Measurements from ENCODE around the gene JAG1. TPM values are rescaled to one million over a fixed set of nuclear protein-coding genes. Genes with fewer than 3 reads are reported as not detected.

Gene JAG1
- total RNA-seq, 1 experiment from 2014 or later: 88.0 TPM

DNA sequence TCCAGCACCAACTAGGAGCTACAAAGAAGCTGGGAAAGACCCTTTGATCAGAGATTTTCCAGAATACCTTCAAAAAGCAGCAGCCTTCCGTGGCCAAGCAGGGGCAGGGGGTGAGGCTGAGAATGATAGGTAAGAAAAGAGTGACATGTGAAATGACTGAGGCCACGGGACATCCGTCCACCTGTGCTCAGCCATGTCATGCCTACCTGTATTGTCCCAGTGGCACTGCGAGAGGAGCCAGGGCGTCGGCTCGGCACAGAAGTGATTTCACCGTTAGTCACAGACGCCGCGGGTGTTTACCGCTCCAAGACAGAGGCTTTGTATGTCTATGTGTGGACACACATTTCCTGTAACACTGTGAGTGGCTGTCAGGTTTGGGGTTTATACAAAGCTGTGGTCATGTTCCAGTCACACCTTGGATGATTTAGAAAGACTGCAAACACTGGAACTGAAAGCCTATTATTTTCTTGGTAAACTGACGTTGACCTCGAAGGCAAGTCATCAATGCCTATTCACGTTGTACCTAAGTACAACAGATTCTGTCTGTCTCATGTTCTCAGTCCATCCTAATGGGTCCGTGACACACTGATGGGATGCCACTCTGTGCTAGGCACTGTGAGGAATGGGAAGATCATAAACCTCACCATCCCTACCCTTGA lies 32.1 kb upstream of the JAG1 start:
- Mint-ChIP-seq H3K9me3 (ENCODE audit: unreplicated experiment) (peaks cover 14% of the 10 kb centered on the region), H3K27ac (ENCODE audit: low read depth, unreplicated experiment) (peak overlapping the region; percentile 78), H3K4me1 (ENCODE audit: insufficient read depth, unreplicated experiment) (peaks cover 20% of the 10 kb centered on the region), H3K27me3 (ENCODE audit: insufficient read depth, unreplicated experiment) (no peaks in the 10 kb centered on the region), H3K36me3 (ENCODE audit: insufficient read depth, unreplicated experiment) (no peaks in the 10 kb centered on the region), H3K4me3 (ENCODE audit: unreplicated experiment) (peak overlapping the region; percentile 45)
- BruUV-seq (replicated peaks): no TSS peak
- POLR2A ChIA-PET: interaction anchor here (0.6 to 3.3 kb wide), 17 partner anchors 9 to 499 kb away, joined by 3 to 19 read pairs (median 5); partner anchors contain the start of genes JAG1 and MKKS
- DNase-seq (ENCODE audit: unreplicated experiment): peak; percentile 93
- no peak for TF ChIP-seq CTCF (IDR thresholded peaks at IDR 0.05; ENCODE audit: unreplicated experiment)
- CTCF ChIA-PET: interaction anchor here (0.7 to 4.8 kb wide), 8 partner anchors 9 to 500 kb away, joined by 3 to 22 read pairs (median 4); no protein-coding TSS in a partner anchor
- intact Hi-C loops (cut with micrococcal nuclease): loop anchor here (10.0 kb wide), 1 partner anchor 159 kb away; no protein-coding TSS in a partner anchor

DNA sequence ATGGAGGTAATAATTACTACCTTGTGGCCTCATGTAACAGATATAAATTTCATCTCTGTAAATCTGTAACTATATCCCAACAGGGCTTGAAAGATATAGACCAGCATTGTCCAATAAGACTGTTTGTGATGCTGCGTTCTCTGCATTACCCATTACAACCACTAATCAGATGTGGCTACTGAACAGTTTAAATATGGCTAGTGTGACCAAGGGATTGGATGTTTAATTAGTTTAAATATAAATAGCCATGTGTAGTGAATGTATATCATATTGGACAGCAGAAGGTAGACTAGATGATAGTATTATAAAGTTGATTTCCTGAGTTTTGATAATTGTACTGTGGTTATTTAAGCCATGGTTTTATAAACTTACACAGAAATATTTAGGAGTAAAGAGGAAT lies 27.8 kb upstream of the JAG1 start:
- no peaks in the 10 kb centered on the region for H3K27me3 Mint-ChIP-seq (ENCODE audit: insufficient read depth, unreplicated experiment)
- H3K36me3 Mint-ChIP-seq (ENCODE audit: insufficient read depth, unreplicated experiment): no peaks in the 10 kb centered on the region
- CTCF ChIA-PET: interaction anchor here (0.8 to 0.9 kb wide), 2 partner anchors 9 to 25 kb away, joined by 3 to 4 read pairs; no protein-coding TSS in a partner anchor
- no peak overlapping the region for H3K27ac Mint-ChIP-seq (ENCODE audit: low read depth, unreplicated experiment)
- peaks cover 13% of the 10 kb centered on the region for H3K4me1 Mint-ChIP-seq (ENCODE audit: insufficient read depth, unreplicated experiment)
- H3K9me3 Mint-ChIP-seq (ENCODE audit: unreplicated experiment): peaks cover 14% of the 10 kb centered on the region
- no peak for DNase-seq (ENCODE audit: unreplicated experiment)
- no peak for TF ChIP-seq CTCF (IDR thresholded peaks at IDR 0.05; ENCODE audit: unreplicated experiment)
- intact Hi-C loops (cut with micrococcal nuclease): loop anchor here (10.0 kb wide), 1 partner anchor 163 kb away; no protein-coding TSS in a partner anchor
- no TSS peak for BruUV-seq (replicated peaks)
- no peak overlapping the region for H3K4me3 Mint-ChIP-seq (ENCODE audit: unreplicated experiment)
- POLR2A ChIA-PET: no interaction called here

DNA sequence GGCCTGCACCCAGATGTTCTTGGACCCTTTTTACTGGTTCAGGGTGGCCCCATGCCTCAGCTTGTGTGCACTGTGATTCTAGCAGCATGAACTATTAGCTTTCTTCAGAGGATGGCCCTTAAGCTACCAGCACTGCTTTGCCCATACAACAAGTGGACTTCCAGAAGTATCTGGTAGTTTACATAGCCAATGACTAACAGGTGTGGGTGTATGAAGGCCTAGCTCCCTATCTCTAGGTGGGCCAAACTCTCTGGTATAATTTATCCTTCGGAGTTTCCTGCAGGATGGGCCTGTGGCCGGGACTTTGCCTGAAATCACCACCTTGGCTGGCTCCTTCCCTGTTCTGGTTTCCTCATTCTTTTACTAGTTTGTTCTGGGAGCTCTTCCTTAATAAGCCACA lies 26.1 kb upstream of the JAG1 start:
- H3K9me3 Mint-ChIP-seq (ENCODE audit: unreplicated experiment): peaks cover 14% of the 10 kb centered on the region
- no TSS peak for BruUV-seq (replicated peaks)
- DNase-seq (ENCODE audit: unreplicated experiment): no peak
- ChIA-PET POLR2A (interaction anchor here (0.6 to 1.5 kb wide), 5 partner anchors 13 to 265 kb away, joined by 3 to 7 read pairs (median 3); partner anchors contain the start of gene MKKS), CTCF (interaction anchor here (0.6 to 1.6 kb wide), 4 partner anchors 25 to 167 kb away, joined by 3 read pairs; partner anchors contain the start of gene JAG1)
- no peak for TF ChIP-seq CTCF (IDR thresholded peaks at IDR 0.05; ENCODE audit: unreplicated experiment)
- no peaks in the 10 kb centered on the region for H3K27me3 Mint-ChIP-seq (ENCODE audit: insufficient read depth, unreplicated experiment)
- H3K4me1 Mint-ChIP-seq (ENCODE audit: insufficient read depth, unreplicated experiment): no peaks in the 10 kb centered on the region
- H3K4me3 Mint-ChIP-seq (ENCODE audit: unreplicated experiment): no peak overlapping the region
- intact Hi-C loops (cut with micrococcal nuclease): loop anchor here (10.0 kb wide), 1 partner anchor 165 kb away; no protein-coding TSS in a partner anchor
- H3K27ac Mint-ChIP-seq (ENCODE audit: low read depth, unreplicated experiment): no peak overlapping the region
- H3K36me3 Mint-ChIP-seq (ENCODE audit: insufficient read depth, unreplicated experiment): no peaks in the 10 kb centered on the region

GRCh38 chr20:10699489-10699888 lies 25.7 kb upstream of the JAG1 start:
- CTCF ChIA-PET: interaction anchor here (0.6 to 1.6 kb wide), 3 partner anchors 24 to 176 kb away, joined by 3 read pairs; partner anchors contain the start of gene JAG1
- Mint-ChIP-seq H3K27ac (ENCODE audit: low read depth, unreplicated experiment) (no peak overlapping the region), H3K4me3 (ENCODE audit: unreplicated experiment) (no peak overlapping the region), H3K36me3 (ENCODE audit: insufficient read depth, unreplicated experiment) (no peaks in the 10 kb centered on the region), H3K4me1 (ENCODE audit: insufficient read depth, unreplicated experiment) (no peaks in the 10 kb centered on the region), H3K9me3 (ENCODE audit: unreplicated experiment) (peaks cover 14% of the 10 kb centered on the region), H3K27me3 (ENCODE audit: insufficient read depth, unreplicated experiment) (no peaks in the 10 kb centered on the region)
- POLR2A ChIA-PET: interaction anchor here (0.6 to 1.5 kb wide), 5 partner anchors 12 to 265 kb away, joined by 3 to 7 read pairs (median 3); partner anchors contain the start of gene MKKS
- intact Hi-C loops (cut with micrococcal nuclease): no loop called here
- BruUV-seq (replicated peaks): no TSS peak
- TF ChIP-seq CTCF (IDR thresholded peaks at IDR 0.05; ENCODE audit: unreplicated experiment): no peak
- no peak for DNase-seq (ENCODE audit: unreplicated experiment)
